ENCODE measurements around the gene COX14. TPM values are rescaled to one million over a fixed set of nuclear protein-coding genes. Genes with fewer than 3 reads are reported as not detected.

COX14 gene
- total and polyA plus RNA-seq, 8 donors, result 30.5 to 77.6 (median 36.6) TPM

DNA sequence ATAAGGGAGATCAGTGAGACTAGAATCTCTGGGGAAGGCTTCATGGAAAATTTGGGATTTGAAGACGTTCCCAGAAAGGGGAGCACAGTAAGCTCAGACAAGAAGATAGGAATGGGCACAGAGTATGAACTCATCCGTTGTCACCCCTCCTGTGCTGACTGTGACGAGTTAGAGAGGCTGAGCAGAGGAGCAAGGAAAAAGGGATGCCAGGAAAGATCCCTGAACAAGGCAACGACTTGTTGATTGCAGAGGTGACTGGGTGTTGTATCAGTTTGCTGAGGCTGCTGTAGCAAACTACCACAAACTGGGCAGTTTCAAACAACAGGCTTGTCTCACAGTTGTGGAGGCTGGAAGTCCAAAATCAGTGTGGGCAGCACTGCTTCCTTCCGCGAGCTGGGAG lies 14.1 kb upstream of the COX14 start:
- H3K4me3 ChIP-seq, result no peak overlapping the region

DNA sequence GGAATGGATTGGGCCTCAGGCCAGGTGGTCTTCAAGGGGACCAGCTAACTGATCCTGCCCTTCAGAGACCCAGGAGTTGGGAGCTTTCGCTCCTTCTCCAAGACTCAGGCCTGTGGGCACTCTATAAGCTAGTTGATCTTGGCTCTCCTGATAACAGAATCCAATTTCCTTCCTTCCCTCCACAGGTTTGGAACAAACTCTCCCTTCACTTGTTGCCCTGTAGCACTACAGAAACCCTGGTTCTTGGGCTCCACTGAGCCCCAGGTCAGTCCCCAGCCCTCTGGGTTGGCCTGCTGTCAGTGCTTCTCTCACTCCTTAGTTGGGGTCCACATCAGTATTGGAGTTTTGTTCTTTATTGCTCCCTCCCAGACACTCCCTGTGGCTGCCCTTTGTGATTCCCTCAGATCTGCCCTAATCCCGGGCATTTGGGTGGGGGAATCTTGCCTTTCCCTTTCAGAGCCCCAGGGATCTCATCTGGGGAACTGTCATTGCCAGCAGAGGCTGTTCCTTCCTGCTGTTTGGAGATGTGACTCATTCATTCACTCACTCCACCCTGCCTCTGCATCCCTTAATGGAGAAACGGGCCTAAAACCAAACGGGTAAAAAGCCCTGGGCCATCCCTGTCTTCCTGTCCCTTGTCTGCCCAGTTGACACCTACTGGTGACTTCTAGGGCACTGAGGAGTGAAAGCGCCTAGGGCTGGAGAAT lies 12.6 kb upstream of the COX14 start:
- H3K9me3 ChIP-seq, result no peaks in the 10 kb centered on the region
- peaks cover 5 to 7% of the 10 kb centered on the region in 2 donors for H3K4me1 ChIP-seq
- peaks cover 2 to 73% of the 10 kb centered on the region in 2 donors for H3K36me3 ChIP-seq
- no peak for TF ChIP-seq CTCF (IDR thresholded peaks at IDR 0.05)
- DNase-seq, result no peak
- H3K27me3 ChIP-seq, result no peaks in the 10 kb centered on the region
- ATAC-seq, result no peak
- H3K27ac ChIP-seq, result no peak overlapping the region
- intact Hi-C loops (cut with DNase I), result no loop called here
- H3K4me3 ChIP-seq, result no peak overlapping the region

More for the DNA sequence above, 14.1 kb upstream of the COX14 start:
- H3K27me3 ChIP-seq, result no peaks in the 10 kb centered on the region
- intact Hi-C loops (cut with DNase I), result no loop called here
- TF ChIP-seq CTCF (IDR thresholded peaks at IDR 0.05), result no peak
- DNase-seq (no peak), ATAC-seq (no peak)
- H3K9me3 ChIP-seq, result no peaks in the 10 kb centered on the region
- H3K4me1 ChIP-seq, result no peaks in the 10 kb centered on the region
- peaks cover 3 to 88% of the 10 kb centered on the region in 2 donors for H3K36me3 ChIP-seq
- no peak overlapping the region for H3K27ac ChIP-seq

- TF ChIP-seq CTCF (IDR thresholded peaks at IDR 0.05), result no peak
- H3K27me3 ChIP-seq, result no peaks in the 10 kb centered on the region
- ATAC-seq (no peak), DNase-seq (no peak)
- H3K27ac ChIP-seq, result no peak overlapping the region
- no peak overlapping the region for H3K4me3 ChIP-seq
- peaks cover 7 to 11% of the 10 kb centered on the region in 2 donors for H3K4me1 ChIP-seq
- H3K36me3 ChIP-seq, result peaks cover 0 to 62% of the 10 kb centered on the region in 2 donors
- intact Hi-C loops (cut with DNase I), result no loop called here
- no peaks in the 10 kb centered on the region for H3K9me3 ChIP-seq
Observed at GRCh38 chr12:50100561-50100960, 11.5 kb upstream of the COX14 start.

DNA sequence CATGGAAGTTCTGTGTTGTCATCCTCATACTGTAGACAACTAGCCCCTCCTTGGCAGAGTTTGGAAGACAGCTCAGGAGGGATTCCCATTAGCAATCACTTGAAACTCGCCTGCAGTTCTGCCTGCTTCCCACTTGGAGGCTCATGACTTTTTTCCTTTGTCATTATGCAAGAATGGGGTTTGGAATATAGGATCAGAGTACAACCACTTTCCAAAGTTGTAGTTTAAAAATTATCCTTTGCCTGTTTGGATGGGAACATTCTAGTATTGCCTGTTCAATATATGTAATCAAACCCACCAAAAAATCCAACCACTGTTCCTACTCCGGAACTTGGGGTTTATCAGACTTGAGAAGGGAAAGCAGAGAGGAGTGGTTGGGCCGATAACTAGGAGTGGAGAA lies 10.4 kb upstream of the COX14 start:
- peak in 1 of 2 donors; percentile 18 for TF ChIP-seq CTCF (IDR thresholded peaks at IDR 0.05)
- no peak overlapping the region for H3K27ac ChIP-seq

GRCh38 chr12:50102131-50102531 lies 9.9 kb upstream of the COX14 start:
- no peaks in the 10 kb centered on the region for H3K9me3 ChIP-seq
- ATAC-seq (no peak), DNase-seq (peak in 1 of 4 donors; percentile 1)
- intact Hi-C loops (cut with DNase I), result no loop called here
- no peak overlapping the region for H3K4me3 ChIP-seq
- H3K36me3 ChIP-seq, result peaks cover 0 to 46% of the 10 kb centered on the region in 2 donors
- H3K4me1 ChIP-seq, result peaks cover 7 to 11% of the 10 kb centered on the region in 2 donors
- TF ChIP-seq CTCF (IDR thresholded peaks at IDR 0.05), result no peak
- H3K27ac ChIP-seq, result no peak overlapping the region
- no peaks in the 10 kb centered on the region for H3K27me3 ChIP-seq

More for the DNA sequence above, 10.4 kb upstream of the COX14 start:
- intact Hi-C loops (cut with DNase I), result no loop called here
- Histone ChIP-seq H3K9me3 (no peaks in the 10 kb centered on the region), H3K36me3 (peaks cover 0 to 50% of the 10 kb centered on the region in 2 donors), H3K4me3 (no peak overlapping the region), H3K27me3 (no peaks in the 10 kb centered on the region), H3K4me1 (peaks cover 7 to 11% of the 10 kb centered on the region in 2 donors)
- ATAC-seq (no peak), DNase-seq (no peak)
